NCI-H1694 (cell line): Measurements from ENCODE around the gene BBS12.
A peak's percentile ranks its signal among the peaks of the same experiment; 100 is the strongest.

Source experiments
- DNase-seq: peaks from one replicate; lab custom pipeline; 2025; lab: John Stamatoyannopoulos, UW

Gene BBS12

DNA sequence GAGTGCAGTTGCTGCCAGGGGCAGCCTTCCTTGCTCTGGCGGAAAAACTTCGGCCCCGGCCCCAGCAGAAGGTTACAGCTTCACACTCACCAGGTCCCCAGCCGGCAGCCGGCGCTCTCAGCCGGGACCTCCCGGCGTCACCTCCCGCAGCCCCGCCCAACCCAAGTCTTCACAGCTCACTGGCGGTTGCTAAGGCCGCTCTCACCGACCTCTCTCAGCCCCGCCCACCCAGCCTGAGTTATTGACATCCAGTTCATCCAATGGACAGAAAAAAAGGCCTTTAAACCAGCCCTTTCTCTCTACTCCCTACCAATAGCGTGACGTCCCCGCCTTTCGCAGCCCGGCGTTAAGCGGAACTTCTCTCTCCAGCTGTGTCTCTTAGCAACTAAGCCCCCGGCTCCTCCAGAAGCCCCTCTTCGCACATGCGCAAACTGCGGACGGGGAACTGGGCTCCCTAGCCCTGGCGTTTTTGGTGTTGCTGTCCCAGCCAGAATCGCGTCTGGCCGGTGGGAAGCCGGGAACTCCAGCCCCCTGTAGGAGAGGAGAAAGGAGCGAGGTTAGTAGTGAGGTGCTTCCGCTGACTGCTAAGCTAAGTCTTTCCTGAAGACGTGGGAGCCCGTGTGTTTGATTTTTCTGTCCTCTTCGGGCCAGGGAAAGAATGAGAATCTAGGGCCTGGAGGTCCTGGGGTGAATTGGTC is at the start of gene BBS12:
BBS12 (plus strand) TSS at position 376 of the 698 bp plus-strand sequence. CDS start 9,189 bp downstream, outside the sequence.
- DNase-seq: peak; percentile 97

- no peak for DNase-seq
These were observed 45.8 kb upstream of the BBS12 start for GRCh38 chr4:122686691-122687090.

GRCh38 chr4:122687531-122688061 is 44.9 kb upstream of the BBS12 start:
- DNase-seq: no peak

- DNase-seq: no peak
These were observed 43.9 kb upstream of the BBS12 start for GRCh38 chr4:122688529-122689140.

DNA sequence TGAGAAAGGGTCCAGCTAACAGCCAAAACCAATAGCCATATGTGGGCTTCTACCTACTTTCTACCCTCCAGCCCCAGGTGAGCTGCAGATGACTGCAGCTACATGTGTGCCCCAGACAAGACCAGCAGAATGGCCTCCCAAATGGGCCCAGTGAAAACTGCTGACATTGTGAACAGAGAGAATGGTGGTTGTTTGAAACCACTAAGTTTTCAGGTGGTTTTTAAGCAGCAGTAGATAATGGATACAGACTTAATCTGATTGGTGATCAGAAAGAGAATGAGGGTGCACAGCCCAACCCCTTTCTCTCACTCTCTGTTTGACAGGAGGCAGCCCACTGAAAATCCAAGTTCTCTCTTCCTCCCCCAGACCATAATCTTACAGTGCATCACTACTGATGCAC is 42.5 kb upstream of the BBS12 start:
- no peak for DNase-seq

DNA sequence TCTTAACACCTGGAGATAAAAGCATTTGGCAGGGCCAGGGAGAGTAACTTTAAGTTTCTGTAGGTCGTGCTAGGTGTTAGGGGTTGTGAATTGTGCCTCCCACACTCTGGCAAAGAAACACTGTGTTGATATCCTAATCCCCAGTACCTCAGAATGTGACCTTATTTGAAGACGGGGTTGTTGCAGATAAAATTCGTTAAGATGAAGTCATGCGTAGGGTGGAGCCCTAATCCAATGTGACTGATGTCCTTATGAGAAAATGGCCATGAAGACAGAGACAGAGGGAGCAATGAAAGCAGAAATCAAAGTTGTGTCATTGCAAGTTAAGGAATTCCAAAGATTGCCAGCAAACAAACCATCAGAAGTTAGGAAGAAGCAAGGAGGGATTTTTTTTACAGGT is 40.5 kb upstream of the BBS12 start:
- no peak for DNase-seq

- no peak for DNase-seq
These were observed 39.6 kb upstream of the BBS12 start for GRCh38 chr4:122692641-122693520.

GRCh38 chr4:122695226-122695625 is 37.3 kb upstream of the BBS12 start:
- no peak for DNase-seq

DNA sequence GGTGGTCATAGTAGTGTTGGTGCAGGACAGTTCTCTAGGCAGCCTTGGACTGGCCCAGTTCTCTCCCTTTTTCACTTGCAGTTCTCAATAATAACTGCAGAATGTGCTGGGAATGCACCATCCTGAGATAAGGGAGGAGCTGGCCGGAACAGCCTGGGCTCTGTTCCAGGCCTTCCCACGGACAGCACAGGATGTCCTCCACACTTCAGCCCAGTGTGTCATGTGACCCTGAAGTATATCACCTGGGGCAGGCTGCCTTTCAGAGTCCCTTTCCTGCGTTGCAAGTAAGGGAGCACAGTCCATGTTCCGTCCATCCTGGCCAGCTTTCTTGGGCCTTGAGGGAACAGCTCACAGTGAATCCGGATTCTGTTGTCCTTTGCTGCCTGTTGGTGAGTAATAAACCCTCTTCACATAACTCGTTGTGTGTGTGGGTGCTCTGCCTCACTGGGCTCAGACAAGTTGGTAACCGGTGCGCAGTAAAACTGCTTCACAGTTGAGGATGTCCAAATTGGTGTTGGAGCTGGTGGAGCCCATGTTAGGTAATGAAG is 32.3 kb upstream of the BBS12 start:
- no peak for DNase-seq

- no peak for DNase-seq
These were observed 31.4 kb upstream of the BBS12 start for GRCh38 chr4:122701061-122701460.

GRCh38 chr4:122701965-122702364 is 30.5 kb upstream of the BBS12 start:
- no peak for DNase-seq

DNA sequence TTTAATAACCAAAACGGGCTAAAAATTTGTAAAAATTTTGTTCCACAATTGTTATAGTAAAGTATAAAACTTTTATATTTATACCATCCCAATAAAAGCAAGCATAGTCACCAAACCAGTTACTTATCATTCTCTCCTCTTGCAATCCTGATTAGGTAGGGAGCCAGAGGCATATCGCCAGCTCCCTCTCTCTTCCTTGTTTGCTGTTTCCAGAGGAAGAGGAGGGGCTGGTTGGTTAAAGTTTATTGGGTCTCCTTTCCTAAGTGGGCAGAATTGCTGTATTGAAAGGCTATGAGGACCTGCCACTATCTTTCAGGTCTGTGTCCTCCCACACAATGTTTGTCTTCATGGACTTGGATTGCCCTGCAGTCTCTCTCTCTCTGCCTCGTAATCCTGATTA is 29.6 kb upstream of the BBS12 start:
- DNase-seq: no peak

GRCh38 chr4:122703868-122704267 is 28.6 kb upstream of the BBS12 start:
- DNase-seq: no peak

- DNase-seq: no peak
These were observed 27.5 kb upstream of the BBS12 start for GRCh38 chr4:122705009-122705408.

DNA sequence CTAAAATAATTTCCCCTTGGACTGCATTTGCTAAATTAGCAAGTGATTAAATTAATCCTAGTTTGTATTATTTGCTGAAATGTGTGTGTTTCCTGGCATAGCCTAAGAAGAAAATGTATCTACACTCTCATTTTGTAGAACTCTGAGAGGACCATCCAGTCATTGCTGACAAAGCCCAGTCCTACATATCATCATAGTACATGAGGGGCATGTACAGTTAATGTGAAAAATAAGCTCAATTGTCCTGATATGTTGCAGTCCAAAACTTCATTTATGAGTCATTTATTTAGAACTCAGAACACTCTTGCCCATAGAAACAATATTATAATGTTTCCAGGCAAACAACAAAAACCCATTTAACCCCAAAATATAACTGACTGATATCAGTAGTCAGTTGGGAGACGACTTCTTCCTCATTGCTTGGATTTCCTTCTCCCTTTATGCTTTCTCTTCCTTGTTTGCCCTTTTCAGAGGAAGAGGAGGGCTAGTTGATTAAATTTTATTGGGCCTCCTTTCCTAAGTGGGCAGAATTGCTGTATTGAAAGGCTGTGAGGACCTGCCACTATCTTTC is 26.9 kb upstream of the BBS12 start:
- no peak for DNase-seq

DNA sequence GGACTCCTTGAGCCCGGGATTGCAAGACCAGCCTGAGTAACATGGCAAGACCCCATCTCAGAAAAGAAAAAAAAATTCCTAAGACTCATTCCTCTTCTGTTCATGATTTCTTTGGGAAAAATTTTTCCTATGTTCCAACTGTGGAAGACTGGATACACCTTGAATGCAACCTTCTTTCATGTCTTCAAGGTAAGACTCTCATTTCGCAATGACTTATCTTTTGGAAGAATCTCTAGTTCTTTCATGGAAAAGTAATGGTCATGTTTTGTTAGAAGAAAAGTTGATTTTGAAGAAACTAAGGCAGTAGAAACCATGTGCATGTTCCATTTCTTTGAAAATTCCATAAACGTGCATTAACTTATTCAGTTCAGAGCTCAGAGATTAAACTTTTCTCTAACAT is 26.0 kb upstream of the BBS12 start:
- DNase-seq: no peak

GRCh38 chr4:122707497-122707896 is 25.0 kb upstream of the BBS12 start:
- no peak for DNase-seq

GRCh38 chr4:122709236-122709635 is 23.3 kb upstream of the BBS12 start:
- DNase-seq: no peak

- DNase-seq: no peak
These were observed 21.8 kb upstream of the BBS12 start for GRCh38 chr4:122710434-122711308.

- no peak for DNase-seq
These were observed 20.6 kb upstream of the BBS12 start for GRCh38 chr4:122711919-122712318.

- no peak for DNase-seq
These were observed 19.7 kb upstream of the BBS12 start for GRCh38 chr4:122712782-122713181.
